ENCODE data around the gene RAPGEF2. TPM values are rescaled to one million over a fixed set of nuclear protein-coding genes. Genes with fewer than 3 reads are reported as not detected.

RAPGEF2 gene
- total RNA-seq, 1 experiment from 2014 or later: 17.6 TPM

- TF ChIP-seq REST (IDR thresholded peaks at IDR 0.05; ENCODE audit: insufficient read depth in 1 of 2, low read depth in 2 of 2, low read length in 1 of 2) (no peak), TCF7L2 (IDR thresholded peaks at IDR 0.05; ENCODE audit: low read depth, low read length) (no peak), POLR2AphosphoS5 (IDR thresholded peaks at IDR 0.05; ENCODE audit: low read depth, low read length) (no peak), CTCF (IDR thresholded peaks at IDR 0.05) (no peak)
- Histone ChIP-seq H3K4me3 (ENCODE audit: low read depth in 2 of 2, low read length in 2 of 2) (no peak overlapping the region), H3K27ac (ENCODE audit: low read length) (no peak overlapping the region), H3K9me3 (ENCODE audit: control insufficient read depth, insufficient read depth, low read depth, low read length) (no peaks in the 10 kb centered on the region), H3K4me1 (ENCODE audit: control insufficient read depth, insufficient read depth, low read length) (no peaks in the 10 kb centered on the region), H3K36me3 (ENCODE audit: control insufficient read depth, insufficient read depth, low read length) (no peaks in the 10 kb centered on the region), H3K27me3 (ENCODE audit: control insufficient read depth, insufficient read depth, low read length) (no peaks in the 10 kb centered on the region)
- ChIA-PET POLR2A (no interaction called here), CTCF (no interaction called here)
- in situ Hi-C loops (cut with HindIII; ENCODE audit: low pct_unique_long_range_greater_than_20kb, low sequenced_read_pairs) (no loop called here), intact Hi-C loops (cut with micrococcal nuclease; ENCODE audit: unreplicated experiment) (no loop called here)
- no peak for DNase-seq (ENCODE audit: low read depth, low spot score)
- no peak for ATAC-seq
- no TSS peak for BruUV-seq (replicated peaks)
Measured at GRCh38 chr4:159334461-159334860, 231.6 kb downstream of the RAPGEF2 start.

- POLR2A ChIA-PET: no interaction called here
- no peaks in the 10 kb centered on the region for H3K27me3 ChIP-seq (ENCODE audit: control insufficient read depth, insufficient read depth, low read length)
- DNase-seq (ENCODE audit: low read depth, low spot score): no peak
Measured at GRCh38 chr4:159337041-159337440, 234.2 kb downstream of the RAPGEF2 start.

More at GRCh38 chr4:159337041-159337440, 234.2 kb downstream of the RAPGEF2 start:
- intact Hi-C loops (cut with micrococcal nuclease; ENCODE audit: unreplicated experiment): no loop called here
- ATAC-seq: no peak
- Histone ChIP-seq H3K9me3 (ENCODE audit: control insufficient read depth, insufficient read depth, low read depth, low read length) (no peaks in the 10 kb centered on the region), H3K4me1 (ENCODE audit: control insufficient read depth, insufficient read depth, low read length) (no peaks in the 10 kb centered on the region), H3K36me3 (ENCODE audit: control insufficient read depth, insufficient read depth, low read length) (no peaks in the 10 kb centered on the region), H3K27ac (ENCODE audit: low read length) (no peak overlapping the region), H3K4me3 (ENCODE audit: low read depth in 2 of 2, low read length in 2 of 2) (no peak overlapping the region)
- no peak for TF ChIP-seq SIN3A (IDR thresholded peaks at IDR 0.05; ENCODE audit: borderline replicate concordance, insufficient read depth, low read depth, low read length)
- no peak for TF ChIP-seq REST (IDR thresholded peaks at IDR 0.05; ENCODE audit: insufficient read depth in 1 of 2, low read depth in 2 of 2, low read length in 1 of 2)
- TF ChIP-seq CTCF (IDR thresholded peaks at IDR 0.05): no peak
- TF ChIP-seq POLR2AphosphoS5 (IDR thresholded peaks at IDR 0.05; ENCODE audit: low read depth, low read length): no peak
- no TSS peak for BruUV-seq (replicated peaks)
- in situ Hi-C loops (cut with HindIII; ENCODE audit: low pct_unique_long_range_greater_than_20kb, low sequenced_read_pairs): no loop called here
- CTCF ChIA-PET: no interaction called here

Measured in Panc1 (cell line).